Muscle of arm (tissue), 12 donors: Measurements from ENCODE around the gene KDM3A. TPM values are rescaled to one million over a fixed set of nuclear protein-coding genes. Genes with fewer than 3 reads are reported as not detected.

Experiments used
- DNase-seq: peaks from one replicate; pipeline ENCODE4 v3.0.0-alpha.2; 2013
- polyA plus RNA-seq, 12 donors: library from polyadenylated mRNA; unstranded; fragments of 120-200 nt; gene quantifications; one replicate each; pipeline ENCODE4 v1.2.1, GENCODE V29; 2013; ENCODE audit not compliant: insufficient read length in 12 of 12

The KDM3A gene
- polyA plus RNA-seq, 12 donors: 42.4 to 82.7 (median 61.6) TPM; not detected in 1

DNA sequence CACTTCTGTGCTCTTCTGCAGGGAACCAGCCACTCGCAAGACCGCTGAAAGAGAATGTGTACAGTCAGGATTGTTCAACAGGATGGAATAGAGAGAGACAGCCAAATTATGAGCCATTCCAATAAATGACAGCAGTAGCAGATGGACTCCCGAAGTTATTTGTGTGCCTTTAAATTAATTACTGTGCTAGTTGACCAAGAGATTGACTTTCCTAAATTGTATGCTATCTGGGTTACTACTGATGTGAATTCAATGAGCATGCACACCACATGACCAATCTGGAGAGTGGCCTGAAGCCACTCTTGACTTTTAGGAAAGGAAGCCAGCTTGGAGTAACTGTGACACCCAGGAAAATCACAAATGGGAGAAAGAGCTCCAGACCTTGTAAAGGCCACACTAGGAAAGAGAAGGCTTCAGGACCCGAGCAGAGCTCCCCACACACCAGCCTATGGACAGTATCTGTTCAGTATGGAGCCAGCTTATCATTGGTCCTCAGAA, 69.3 kb downstream of the KDM3A start:
- DNase-seq: no peak

DNA sequence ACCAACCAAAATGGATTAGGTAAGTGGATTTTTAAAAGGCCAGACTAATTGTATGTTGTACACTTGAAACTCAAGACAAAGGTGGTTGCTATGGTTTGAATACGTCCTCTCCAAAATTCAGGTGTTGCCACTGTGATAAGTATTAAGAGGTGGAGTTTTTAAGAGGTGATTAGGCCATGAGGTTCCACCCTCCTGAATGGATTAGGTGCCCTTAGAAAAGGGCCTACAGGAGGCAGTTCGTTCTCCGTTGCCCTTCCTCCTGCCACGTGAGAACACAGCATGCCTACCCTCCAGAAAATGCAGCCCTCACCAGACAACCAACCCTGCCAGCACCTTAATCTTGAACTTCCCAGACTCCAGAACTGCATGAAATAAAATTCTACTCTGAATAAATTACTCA, 70.9 kb downstream of the KDM3A start:
- DNase-seq: no peak

DNA sequence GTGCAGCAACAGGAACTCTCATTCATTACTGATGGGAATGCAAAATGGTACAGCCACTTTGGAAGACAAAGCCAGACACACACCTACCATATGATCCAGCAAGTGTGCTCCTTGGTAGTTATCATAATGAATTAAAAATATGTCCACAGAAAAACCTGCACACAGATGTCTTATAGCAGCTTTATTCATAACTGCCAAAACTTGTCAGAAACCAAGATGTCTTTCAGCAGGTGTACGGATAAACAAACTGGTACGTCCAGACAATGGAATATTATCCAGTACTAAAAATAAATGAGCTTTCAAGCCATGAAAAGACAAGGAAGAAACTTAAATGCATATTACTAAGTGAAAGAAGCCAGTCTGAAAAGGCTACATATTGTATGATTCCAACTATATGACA, 71.7 kb downstream of the KDM3A start:
- DNase-seq: no peak

DNA sequence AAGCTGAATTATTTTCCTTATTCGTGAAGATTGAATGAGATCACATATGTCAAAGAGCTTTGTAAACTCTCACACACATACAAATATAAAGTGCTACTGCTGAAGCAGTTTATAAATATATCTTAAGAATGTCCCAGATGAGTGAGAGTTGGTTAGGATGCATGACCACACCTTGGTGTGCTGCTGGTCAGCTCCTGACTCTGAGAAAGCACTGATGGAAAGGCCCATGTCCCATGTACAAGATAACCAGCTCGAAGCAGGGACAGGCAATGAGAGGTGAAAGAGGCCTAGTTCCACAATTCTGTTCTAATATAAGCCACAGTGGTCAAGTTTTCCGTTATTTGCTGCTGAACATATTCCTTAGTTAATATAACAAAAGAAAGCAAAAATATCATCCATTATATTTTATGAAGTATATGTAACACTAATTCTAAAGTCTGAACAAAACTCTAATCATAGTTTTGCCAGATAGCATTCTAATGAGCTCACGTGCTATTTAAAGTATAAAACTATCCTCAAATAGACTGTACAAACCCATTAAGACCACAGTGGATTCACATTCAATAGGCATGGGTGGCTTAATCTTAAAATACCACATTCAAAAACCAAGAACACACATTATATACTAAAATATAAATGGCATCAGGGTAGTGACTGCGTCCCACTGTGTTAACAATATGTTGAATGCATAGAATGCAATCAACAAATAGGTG, 72.9 kb downstream of the KDM3A start:
- no peak for DNase-seq

DNA sequence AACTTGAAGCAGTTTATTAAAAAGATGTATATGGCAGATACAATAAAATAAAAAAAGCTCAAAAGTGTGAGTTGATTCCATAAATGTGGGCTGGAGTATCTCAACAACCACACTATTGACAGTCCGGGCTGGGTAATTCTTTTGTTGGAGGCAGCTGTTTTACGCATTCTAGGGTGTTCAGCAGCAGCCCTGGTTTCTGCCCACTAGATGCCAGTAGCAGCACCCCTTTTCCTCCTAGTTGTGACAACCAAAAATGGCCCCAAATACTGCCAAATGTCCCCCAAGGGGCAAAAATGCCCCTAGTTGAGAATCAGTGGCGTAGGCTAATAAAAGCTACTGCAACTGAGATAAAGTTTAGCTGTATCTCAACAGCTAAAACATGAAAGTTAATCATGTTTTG, 77.3 kb downstream of the KDM3A start:
- no peak for DNase-seq

DNA sequence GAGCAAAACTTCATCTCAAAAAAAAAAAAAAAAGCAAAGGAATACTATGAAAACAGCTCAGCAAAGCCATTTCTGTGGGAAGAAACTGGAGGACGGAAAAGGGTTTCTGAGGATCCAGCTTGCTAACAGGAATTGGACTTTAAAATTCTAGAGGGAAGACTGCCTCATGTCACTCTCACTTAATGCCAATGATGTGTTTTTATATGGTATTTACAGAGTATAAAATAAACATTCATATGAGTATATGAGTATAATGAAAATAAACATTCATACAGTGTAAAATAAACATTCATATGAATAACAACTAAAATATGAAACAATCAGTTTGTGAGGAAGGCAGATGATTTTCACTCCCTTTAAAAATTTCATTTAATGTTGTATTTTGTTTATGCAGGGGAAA, 78.2 kb downstream of the KDM3A start:
- DNase-seq: no peak

DNA sequence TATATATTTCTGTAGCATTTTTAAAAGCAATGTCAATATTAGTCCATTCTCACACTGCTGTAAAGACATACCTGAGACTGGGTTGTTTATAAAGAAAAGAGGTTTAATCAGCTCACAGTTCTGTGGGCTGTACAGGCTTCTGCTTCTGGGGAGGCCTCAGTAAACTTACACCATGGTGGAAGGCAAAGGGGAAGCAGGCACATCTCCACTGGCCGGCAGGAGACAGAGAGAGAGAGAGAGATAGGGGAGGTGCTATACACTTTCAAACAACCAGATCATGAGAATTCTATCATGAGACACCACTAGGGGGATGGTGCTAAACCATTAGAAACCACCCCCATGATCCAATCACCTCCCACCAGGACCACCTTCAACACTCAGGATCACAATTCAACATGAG, 79.0 kb downstream of the KDM3A start:
- no peak for DNase-seq

DNA sequence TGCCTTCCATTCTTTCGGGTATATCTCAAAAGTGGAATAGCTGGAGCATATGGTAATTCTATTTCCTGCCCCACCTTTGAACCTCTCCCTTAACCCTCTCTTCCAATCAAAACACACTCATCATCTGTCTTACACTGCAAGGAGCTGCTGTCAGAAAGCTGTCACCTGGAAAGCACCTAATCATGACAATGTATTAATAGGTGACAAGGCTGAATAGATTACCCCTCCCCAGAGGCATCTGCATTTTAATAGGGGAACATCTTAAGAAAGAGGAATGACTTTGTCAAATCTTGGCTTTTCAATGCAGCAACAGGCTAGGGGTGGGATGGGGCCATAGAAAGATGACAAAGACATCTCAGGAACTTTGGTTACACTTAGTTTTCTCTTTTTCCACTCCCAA, 80.8 kb downstream of the KDM3A start:
- DNase-seq: no peak

DNA sequence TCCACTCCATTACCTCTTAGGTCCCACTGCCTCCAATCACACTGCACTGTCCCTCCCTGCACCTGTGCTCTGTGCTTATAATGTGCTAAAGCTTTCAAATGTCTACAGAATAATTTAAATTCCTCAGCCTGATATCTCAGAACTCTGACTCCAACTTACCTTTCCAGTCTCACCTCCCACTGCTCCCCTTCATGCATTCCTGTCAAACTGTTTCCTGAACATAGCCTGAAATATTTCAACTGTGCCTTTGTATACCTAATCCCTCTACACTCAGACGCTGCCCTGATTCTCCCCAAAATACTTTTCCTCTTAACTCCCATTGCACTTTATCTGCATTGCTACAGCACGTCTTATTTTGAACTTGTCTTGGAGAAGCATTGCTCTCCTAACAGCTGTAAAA, 81.5 kb downstream of the KDM3A start:
- DNase-seq: no peak

DNA sequence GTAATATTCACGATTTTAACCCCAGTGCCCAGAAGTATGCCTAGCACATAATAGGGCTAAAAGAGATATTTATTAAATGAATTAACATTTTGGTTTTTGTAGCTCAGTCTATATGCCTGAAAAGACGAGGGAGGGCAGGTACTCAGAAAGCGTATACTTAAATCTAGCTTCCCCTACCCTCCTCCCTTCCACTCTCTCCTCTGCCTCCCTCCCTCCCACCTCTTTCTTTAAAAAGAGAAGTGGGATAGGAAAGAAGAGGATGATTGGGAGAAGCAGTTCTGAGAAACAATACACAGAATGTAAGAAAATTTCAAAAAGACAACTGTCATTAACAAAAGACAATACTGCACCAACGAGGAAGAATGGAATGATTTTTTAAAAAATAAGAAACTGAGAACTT, 82.3 kb downstream of the KDM3A start:
- DNase-seq: no peak

DNA sequence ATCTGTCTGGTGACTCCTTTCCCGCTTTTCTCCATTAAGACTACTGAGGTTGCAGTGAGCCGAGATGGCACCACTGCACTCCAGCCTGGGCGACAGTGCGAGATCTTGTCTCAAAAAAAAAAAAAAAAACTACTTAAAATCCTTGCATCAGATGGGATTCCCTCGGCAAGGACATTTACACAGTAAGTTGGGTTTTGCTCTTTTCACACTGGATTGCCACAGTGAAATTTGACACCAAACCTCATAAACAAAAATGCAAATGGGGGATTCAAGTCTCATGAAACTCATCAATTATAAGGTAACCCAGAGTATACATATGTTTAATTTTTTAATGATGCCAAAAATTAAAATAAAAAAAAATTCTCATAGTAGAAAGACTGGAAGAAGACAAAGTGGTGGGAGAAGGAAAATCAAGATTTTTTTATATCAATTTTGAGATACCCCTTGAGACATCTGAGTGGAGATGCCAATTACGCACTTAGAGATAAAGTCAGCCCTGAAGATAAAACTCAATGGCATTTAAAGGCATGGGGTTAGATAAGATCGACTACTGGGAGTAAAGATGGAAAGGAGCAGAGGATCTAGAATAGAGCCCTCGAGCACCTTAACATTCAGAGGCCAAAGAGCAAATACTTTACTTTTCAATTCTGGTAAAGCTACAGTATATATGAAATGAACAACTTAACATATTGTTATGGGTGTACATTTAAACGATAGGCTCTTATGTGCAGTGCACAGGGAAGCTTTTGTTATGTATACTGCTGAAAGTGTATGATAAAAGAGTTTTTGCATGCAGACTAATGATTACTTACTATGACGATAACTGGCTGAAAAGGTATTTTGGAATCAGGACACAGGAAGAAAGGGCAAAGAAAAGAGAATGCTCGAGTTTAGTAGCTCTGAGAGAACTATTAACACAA, 84.5 kb downstream of the KDM3A start:
- no peak for DNase-seq

DNA sequence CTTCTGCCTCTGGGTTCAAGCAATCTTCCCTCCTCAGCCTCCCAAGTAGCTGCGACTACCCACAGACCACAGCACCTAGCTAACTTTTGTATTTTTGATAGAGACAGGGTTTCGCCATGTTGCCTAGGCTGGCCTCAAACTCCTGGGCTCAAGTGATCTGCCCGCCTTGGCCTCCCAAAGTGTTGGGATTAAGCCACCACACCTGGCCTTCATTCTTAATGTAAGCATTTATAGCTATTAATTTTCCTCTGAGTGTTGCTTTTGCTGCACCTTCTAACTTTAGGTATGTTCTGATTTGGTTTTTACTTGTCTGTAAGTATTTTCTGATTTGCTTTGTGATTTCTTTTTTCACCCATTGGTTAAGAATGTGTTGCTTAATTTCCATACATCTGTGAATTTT, 92.4 kb downstream of the KDM3A start:
- DNase-seq: no peak

DNA sequence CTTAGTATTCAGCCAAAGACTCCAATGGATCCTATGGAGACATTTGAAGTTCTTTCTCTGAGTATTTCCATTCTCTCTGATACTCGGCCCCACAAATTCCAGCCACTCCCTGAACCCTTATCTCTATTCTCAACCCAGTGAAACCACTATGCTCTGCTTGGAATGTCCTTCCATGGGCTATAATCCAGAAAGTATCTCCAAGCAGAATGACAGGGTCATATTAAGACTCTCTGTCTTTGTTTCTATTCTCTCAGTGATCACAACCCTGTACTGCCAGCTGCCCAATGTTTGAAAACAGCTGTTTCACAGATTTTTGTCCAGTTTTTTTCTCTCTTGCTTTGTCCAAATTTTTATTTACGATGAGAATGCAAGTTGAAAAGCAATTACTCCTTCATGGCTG, 100.2 kb downstream of the KDM3A start:
- DNase-seq: no peak

Other genes with a start within 250 kb of the KDM3A start
- gene IMMT, start 245.9 kb upstream of the KDM3A start, polyA plus RNA-seq: 10 to 100 TPM in 11 of 12 donors, not detected in 1; 41.8 to 83.3 (median 72.6) TPM
- gene MRPL35, start 241.9 kb upstream of the KDM3A start, polyA plus RNA-seq: 10 to 100 TPM in 11 of 12 donors, not detected in 1; 21.4 to 42.9 (median 36.4) TPM
- 100 to 1,000 TPM in 3 of 12 donors, 10 to 100 TPM in 9; 35.8 to 183 (median 70.7) TPM for gene REEP1, start 103.7 kb upstream of the KDM3A start, polyA plus RNA-seq
- gene CHMP3, start 122.1 kb downstream of the KDM3A start, polyA plus RNA-seq: 100 to 1,000 TPM in 11 of 12 donors, 10 to 100 TPM in 1; 84.8 to 674 (median 151) TPM
- gene RNF103, start 182.5 kb downstream of the KDM3A start, polyA plus RNA-seq: 10 to 100 TPM in 11 of 12 donors, not detected in 1; 25.4 to 40.9 (median 34.2) TPM